Ectodermal cell (in vitro differentiated cells): ENCODE data around the gene RPTOR.

Experiments used
- H3K27ac ChIP-seq: 2 replicates; pipeline ENCODE4 v1.7.0; 2013; ENCODE audit warnings: mild to moderate bottlenecking, low read depth, low read length; ENCODE audit not compliant: insufficient read depth, poor library complexity, severe bottlenecking
- H3K27me3 ChIP-seq: 2 replicates; pipeline ENCODE4 v1.7.0; 2013; ENCODE audit warnings: mild to moderate bottlenecking, low read length; ENCODE audit not compliant: insufficient read depth, control insufficient read depth, poor library complexity, severe bottlenecking
- H3K36me3 ChIP-seq: one replicate; pipeline ENCODE4 v1.7.0; 2013; ENCODE audit warnings: low read length; ENCODE audit not compliant: control insufficient read depth, insufficient read depth
- H3K4me1 ChIP-seq: one replicate; pipeline ENCODE4 v1.7.0; 2013; ENCODE audit warnings: low read length; ENCODE audit not compliant: control insufficient read depth, insufficient read depth
- H3K4me3 ChIP-seq: 2 replicates; pipeline ENCODE4 v1.7.0; 2013; ENCODE audit warnings: low read depth, low read length, control low read depth; ENCODE audit not compliant: insufficient read depth
- H3K9me3 ChIP-seq: 2 replicates; pipeline ENCODE4 v1.7.0; 2013; ENCODE audit warnings: mild to moderate bottlenecking, low read length, moderate library complexity; ENCODE audit not compliant: control insufficient read depth
- WGBS, 2 experiments: methylation state at CpG; one replicate each; pipeline ENCODE4 v1.1.7; 2013; ENCODE audit warnings: missing lambda C conversion rate in 2 of 2; 5-methylcytosine and 5-hydroxymethylcytosine counted together

Gene RPTOR

DNA sequence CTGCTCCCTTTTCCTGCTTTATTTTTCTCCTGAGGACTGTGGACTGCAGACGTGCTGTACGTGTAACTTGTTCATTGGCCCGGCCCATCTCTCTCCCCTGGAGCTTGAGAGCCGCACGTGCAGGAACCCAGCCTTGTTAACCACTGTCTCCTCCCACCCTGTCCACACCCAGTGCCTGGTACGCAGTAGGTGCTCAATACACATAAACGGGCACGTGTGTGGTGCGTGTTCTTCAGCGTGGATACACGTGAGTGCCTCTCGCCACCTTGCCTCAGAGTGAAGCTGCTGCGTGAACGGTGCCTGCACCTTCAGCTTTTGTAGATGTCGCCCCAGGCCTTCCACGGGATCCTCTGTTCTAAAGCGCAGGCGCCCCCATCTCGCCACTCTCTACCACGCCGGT, 350.7 kb downstream of the RPTOR start:
- Histone ChIP-seq H3K36me3 (no peaks in the 10 kb centered on the region), H3K9me3 (no peaks in the 10 kb centered on the region), H3K27ac (no peak overlapping the region), H3K27me3 (no peaks in the 10 kb centered on the region), H3K4me3 (no peak overlapping the region), H3K4me1 (no peaks in the 10 kb centered on the region)
- 87 to 89% methylated on average over 21 of the region's 21 CpGs for WGBS, 2 experiments

DNA sequence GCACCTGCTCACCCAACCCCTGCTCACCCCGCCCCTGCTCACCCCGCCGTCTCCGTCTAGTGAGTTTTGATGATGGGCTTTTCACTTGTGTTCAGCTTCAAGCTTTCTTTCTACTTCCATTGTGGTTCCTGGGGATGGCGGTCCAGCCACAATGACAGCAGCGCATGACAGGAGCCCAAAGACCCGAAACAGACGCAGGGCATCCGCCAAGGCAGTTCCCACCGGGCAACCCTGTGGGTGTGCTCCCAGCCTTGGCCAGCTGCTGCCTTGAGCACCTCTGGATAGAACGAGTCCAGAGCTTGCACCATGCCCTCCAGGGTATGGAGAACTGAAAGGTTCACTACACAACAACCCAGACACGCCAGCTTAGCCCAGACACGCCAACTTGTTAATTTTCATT, 354.1 kb downstream of the RPTOR start:
- Histone ChIP-seq H3K36me3 (no peaks in the 10 kb centered on the region), H3K27ac (no peak overlapping the region), H3K4me1 (no peaks in the 10 kb centered on the region), H3K4me3 (no peak overlapping the region), H3K9me3 (no peaks in the 10 kb centered on the region), H3K27me3 (no peaks in the 10 kb centered on the region)
- 82 to 87% methylated on average over 13 of the region's 13 CpGs for WGBS, 2 experiments

DNA sequence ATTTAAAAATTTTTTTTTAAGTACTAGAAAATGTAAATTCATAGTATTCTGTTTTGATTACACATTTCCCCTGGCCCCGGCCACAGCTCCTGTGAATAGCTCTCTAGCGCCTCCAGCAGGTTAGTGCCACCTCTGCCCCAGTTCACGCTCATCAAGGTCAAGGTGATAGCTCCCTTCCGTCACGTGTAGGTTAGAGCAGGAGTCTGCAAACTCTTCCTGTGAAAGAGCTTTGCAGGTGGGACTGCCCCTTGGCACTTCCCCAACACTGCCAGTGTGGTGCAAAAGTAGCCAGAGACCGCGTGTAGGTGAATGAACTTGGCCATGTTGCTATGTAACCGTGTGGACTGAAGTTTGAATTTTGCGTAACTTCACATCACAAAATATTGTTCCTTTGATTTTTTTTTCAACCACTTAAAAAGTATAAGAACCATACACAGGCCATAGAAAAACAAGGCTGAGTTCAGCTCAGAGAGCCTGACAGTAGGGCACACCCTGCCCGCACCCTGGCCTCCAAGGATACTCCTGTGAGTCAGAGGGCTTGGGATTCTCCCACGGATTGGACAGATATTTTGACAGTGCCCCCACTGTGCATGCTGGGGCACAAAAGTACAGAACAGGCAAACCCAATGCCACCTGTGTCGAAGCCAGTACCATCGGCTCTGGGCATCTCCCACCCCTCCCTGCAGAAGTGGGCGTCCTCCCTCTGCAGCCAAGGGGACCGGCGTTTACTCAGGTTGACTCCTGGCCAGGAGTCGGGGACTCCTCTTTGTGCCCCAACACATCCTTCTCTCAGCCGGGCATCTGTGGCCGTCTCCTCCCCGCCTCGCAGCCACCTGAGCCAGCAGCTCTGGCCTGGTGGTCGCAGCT, 355.0 kb downstream of the RPTOR start:
- no peaks in the 10 kb centered on the region for H3K27me3 ChIP-seq
- H3K4me3 ChIP-seq: no peak overlapping the region
- H3K27ac ChIP-seq: no peak overlapping the region
- H3K9me3 ChIP-seq: no peaks in the 10 kb centered on the region
- 84% methylated on average over 22 of the region's 22 CpGs for WGBS, 2 experiments
- no peaks in the 10 kb centered on the region for H3K36me3 ChIP-seq
- H3K4me1 ChIP-seq: peaks cover 8% of the 10 kb centered on the region

DNA sequence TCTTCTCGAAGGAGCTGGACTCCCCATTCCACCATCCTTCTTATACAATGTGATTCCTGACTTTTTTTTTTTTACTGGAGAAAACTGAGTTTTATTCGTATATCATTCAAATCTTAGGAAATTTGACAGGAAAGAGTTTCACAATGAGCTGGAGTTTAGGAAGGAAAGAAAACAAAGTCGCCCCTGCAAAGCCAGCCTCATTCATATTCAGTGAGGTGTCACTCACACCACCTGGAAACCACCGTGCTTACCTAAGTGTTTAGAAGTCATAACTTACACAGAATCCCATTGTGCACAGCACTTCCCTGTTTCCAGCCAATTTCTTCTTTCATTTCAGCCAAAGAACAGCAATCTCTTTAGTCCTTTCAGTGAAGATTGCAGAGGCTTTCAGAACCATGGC, 356.7 kb downstream of the RPTOR start:
- H3K27ac ChIP-seq: no peak overlapping the region
- H3K4me1 ChIP-seq: peaks cover 10% of the 10 kb centered on the region

DNA sequence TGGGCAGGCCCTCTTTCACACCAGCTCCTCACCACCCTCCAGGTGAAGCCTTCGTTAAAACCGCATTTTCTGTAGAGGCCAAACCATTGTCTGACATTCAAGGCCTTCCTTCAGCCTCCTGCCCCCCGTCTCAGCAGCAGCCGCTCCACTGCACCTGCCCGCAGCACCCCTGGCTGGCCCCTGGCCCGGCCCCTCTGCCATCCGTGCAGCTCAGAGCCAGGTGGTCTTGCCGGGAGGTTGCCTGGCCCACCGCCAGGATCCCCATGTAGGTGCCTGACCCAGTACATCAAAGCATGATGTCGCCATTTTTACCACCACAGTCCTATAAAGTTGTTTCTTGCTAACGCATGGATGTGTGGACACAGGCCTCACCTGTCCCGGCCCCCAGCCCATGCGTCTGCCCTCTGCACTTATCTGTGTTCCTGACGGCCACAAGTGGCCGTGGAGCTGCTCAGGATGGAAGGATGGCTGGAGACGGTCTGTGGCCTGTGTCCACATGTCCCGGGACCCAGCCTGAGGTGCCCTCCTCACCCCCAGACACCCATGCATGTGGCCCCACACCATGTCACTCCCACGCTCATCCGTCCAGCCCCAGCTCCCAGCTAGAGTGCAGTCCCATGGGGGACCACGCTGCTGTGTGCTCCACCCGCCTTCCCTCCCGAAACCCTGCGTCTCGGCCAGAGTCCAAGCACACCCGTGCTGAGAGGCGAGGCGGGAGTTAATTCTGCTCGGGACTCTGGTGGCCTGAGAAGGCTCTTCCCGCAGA, 357.7 kb downstream of the RPTOR start:
- H3K27me3 ChIP-seq: no peaks in the 10 kb centered on the region
- peaks cover 10% of the 10 kb centered on the region for H3K4me1 ChIP-seq
- H3K9me3 ChIP-seq: no peaks in the 10 kb centered on the region
- H3K4me3 ChIP-seq: no peak overlapping the region
- H3K27ac ChIP-seq: no peak overlapping the region
- 92 to 93% methylated on average over 29 of the region's 29 CpGs for WGBS, 2 experiments
- no peaks in the 10 kb centered on the region for H3K36me3 ChIP-seq

More for the DNA sequence above, 356.7 kb downstream of the RPTOR start:
- no peak overlapping the region for H3K4me3 ChIP-seq
- WGBS, 2 experiments: 90 to 91% methylated on average over 4 of the region's 4 CpGs
- H3K36me3 ChIP-seq: no peaks in the 10 kb centered on the region
- no peaks in the 10 kb centered on the region for H3K27me3 ChIP-seq
- no peaks in the 10 kb centered on the region for H3K9me3 ChIP-seq

DNA sequence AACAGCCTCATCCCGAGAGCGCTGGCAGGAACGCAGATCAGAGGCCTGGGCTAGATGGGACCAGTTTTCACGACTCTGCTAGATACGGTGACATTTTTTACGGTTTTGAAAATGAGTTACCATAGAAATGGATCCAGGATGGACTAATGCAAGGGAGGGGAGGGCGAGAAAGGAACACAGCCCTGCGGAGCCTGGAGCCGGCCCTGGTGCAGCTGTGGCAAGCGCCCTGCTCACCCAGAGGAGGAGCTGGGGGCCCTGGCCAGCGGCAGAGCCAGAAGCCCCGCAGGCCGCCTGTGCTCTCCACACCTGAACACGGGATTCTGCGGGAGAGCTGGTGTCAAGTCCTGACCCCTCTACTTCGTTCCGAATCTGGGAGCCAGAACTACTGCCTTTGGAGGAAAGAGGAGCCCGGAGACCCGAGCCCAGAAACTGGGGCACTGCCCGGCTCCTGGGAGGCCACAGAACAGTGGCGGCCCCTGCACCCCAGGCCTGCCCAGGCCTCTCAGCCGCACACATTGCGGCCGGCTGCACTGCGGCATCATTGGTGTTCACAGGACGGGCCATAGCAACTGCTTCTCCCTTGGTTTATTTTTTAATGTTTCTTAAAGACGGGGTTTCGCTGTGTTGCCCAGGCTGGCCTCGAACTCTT, 358.4 kb downstream of the RPTOR start:
- no peaks in the 10 kb centered on the region for H3K27me3 ChIP-seq
- 95% methylated on average over 29 of the region's 29 CpGs for WGBS, 2 experiments
- peaks cover 10% of the 10 kb centered on the region for H3K4me1 ChIP-seq
- H3K36me3 ChIP-seq: no peaks in the 10 kb centered on the region
- no peak overlapping the region for H3K27ac ChIP-seq
- no peaks in the 10 kb centered on the region for H3K9me3 ChIP-seq
- H3K4me3 ChIP-seq: no peak overlapping the region

DNA sequence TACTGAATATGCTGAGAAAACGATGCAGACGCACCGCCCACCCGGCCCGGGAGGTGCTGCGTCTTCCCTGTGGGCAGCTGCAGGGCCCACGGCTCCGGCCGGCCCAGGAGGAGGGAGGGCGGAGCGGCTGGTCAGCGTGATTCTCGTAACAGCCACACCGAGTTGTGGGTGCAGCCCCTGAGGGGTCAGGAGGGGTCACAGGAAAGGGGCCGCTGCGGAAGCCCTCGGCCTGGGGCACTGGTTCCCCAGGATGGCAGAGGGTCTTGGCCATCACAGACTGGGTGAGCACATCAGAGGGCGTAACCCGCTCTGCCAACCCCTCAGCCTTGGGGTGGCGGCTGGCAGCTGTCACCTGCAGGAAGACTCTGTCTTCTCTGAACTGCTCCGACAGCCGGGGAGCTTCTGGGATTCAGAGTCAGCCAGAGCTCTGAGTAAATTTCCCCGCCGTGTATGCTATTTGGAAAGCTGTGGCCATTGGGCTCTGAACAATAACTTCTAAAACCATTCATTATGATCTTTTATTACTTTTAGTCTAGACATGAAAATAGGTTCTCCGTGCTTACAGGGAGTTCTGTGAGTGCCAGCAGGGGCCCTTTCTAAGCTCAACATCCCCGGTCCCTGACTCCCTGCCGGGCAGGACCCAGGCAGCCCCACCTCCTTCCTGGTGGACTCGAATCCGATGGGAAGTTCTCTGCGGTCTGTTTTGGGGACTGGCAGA, 359.6 kb downstream of the RPTOR start:
- H3K36me3 ChIP-seq: no peaks in the 10 kb centered on the region
- H3K9me3 ChIP-seq: no peaks in the 10 kb centered on the region
- H3K4me1 ChIP-seq: peaks cover 10% of the 10 kb centered on the region
- H3K4me3 ChIP-seq: no peak overlapping the region
- H3K27me3 ChIP-seq: no peaks in the 10 kb centered on the region
- no peak overlapping the region for H3K27ac ChIP-seq
- WGBS, 2 experiments: 79 to 80% methylated on average over 30 of the region's 30 CpGs

DNA sequence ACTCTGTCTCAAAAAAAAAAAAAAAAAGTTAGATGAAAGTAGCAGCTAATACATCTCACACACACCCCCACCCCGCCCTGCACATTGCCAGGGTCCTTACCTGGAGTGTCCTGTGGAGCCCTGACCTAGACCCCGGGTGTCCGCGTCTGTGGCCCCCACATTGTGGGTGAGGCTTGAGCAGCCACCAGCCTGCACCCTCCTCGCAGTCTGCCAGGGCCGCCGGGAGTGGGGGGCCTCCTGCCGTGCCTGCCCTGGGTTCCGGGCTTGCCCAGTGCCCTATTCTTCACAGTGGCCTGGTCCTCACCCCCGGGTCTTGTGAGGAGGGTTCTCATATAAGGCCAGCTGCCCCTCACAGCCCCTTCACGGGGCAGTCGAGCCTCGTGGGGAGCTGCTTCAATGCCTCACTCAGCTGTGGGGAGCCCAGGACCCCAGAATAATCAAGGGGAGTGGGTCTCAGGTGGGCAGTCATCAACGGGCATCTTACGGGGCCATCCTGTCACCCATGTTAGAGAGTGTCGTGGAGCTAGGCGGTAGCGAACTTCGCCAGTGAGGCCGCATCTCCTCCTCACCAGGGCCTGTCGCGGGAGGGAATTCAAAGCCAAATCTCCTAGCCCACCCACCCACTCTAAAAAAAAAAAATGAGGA, 361.1 kb downstream of the RPTOR start:
- Histone ChIP-seq H3K36me3 (no peaks in the 10 kb centered on the region), H3K27me3 (no peaks in the 10 kb centered on the region), H3K4me3 (no peak overlapping the region), H3K9me3 (no peaks in the 10 kb centered on the region), H3K4me1 (peaks cover 10% of the 10 kb centered on the region), H3K27ac (no peak overlapping the region)
- WGBS, 2 experiments: 94 to 95% methylated on average over 22 of the region's 22 CpGs

DNA sequence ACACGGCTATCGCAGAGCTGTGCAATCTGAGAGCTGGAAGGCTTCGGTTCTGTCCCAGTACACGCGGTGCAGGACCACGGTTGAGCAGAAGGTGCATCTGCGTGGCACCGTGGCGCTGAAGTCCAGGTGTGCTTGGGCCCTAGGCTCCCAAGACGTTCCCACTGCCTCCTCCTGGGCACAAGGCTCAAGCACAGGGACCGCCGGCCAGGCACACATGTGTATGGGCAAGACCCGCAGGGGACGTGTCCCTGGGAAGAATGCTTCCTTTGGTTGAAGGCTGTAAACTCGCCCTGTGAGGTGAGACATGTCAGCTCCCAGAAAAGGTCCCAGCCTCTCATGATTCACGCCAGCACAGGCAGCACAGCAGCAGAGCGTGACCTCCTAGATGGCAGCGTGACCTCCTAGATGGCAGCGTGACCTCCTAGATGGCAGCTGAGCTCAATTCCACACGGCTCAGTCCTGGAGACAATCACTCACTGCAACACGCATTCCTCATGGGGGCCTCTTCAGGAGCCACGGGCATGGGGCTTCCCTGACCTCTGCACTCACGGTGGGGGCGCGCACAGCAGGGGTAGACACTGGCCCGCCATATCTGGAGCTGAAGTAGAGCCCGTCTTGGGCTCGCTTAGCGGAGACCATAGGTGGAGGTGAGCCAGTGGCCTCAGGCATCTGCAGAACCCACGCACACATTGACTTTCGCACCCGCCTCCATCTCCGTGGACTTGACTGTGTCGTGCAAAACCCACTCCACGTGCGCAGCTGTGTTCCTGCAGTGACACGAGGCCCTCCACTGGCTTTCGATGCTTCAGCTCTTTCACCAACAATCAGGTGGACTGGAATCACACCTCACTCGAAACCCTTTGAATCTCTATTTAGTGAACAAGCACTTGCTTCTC, 362.0 kb downstream of the RPTOR start:
- H3K9me3 ChIP-seq: no peaks in the 10 kb centered on the region
- H3K4me1 ChIP-seq: peaks cover 10% of the 10 kb centered on the region
- WGBS, 2 experiments: 96% methylated on average over 39 of the region's 39 CpGs
- peaks cover 2% of the 10 kb centered on the region for H3K36me3 ChIP-seq
- H3K4me3 ChIP-seq: no peak overlapping the region
- no peak overlapping the region for H3K27ac ChIP-seq
- H3K27me3 ChIP-seq: no peaks in the 10 kb centered on the region
